ENCODE results near the gene C4B. TPM values are rescaled to one million over a fixed set of nuclear protein-coding genes. Genes with fewer than 3 reads are reported as not detected.
"Not testable (repeated sequence)": the region's sequence is repeated elsewhere in the genome, so short reads cannot be mapped to it uniquely, and the experiment has no call there.

The C4B gene
- total RNA-seq, 1 donor from 2014 or later, result 2,468 TPM

GRCh38 chr6:32028631-32029030 is 14.0 kb downstream of the C4B start:
- ATAC-seq; DNase-seq (ENCODE audit: low spot score): not testable (repeated sequence)

GRCh38 chr6:32029553-32029952 is 15.0 kb downstream of the C4B start:
- ATAC-seq; DNase-seq (ENCODE audit: low spot score): not testable (repeated sequence)

DNA sequence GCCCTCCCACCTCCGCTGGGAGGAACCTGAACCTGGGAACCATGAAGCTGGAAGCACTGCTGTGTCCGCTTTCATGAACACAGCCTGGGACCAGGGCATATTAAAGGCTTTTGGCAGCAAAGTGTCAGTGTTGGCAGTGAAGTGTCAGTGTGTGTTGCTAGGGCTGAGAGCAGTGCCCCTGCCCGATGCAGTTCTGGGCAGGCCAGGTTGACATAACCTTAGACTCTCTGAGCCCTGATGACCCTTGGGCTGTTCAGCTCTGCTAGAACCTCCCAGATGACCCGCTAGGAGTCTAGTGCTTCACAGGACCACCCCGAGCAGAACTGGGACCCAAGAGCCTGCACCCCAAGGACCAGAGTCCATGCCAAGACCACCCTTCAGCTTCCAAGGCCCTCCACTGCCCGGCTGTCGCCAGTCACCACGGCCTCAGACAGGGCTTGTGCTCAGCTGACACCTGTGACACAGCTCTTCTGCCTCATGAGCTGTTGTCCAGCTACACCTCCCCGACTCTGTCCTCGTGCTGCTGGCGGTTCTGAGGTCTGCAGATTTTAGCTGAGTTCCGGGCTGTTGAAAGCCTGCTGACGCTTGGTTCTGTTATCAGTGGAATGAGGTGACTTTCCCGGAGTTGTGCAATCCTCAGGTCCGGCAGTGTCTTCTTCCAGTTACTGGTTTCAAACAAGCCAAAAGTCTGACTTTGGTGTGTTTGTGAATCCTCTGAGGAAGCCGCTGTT is 20.9 kb downstream of the C4B start:
- ATAC-seq, result peak; percentile 55
- not testable (repeated sequence) for DNase-seq (ENCODE audit: low spot score)

GRCh38 chr6:32037136-32037535 is 22.5 kb downstream of the C4B start:
- not testable (repeated sequence) for DNase-seq (ENCODE audit: low spot score)
- ATAC-seq, result peak; percentile 5

GRCh38 chr6:32037598-32038524 is 23.3 kb downstream of the C4B start, which contains the start of gene CYP21A2:
TSS of gene CYP21A2 (plus strand) at chr6:32038415. CDS start at chr6:32038423, 8 bp downstream.
- ATAC-seq (peak; percentile 39), DNase-seq (ENCODE audit: low spot score) (peak; percentile 67)

DNA sequence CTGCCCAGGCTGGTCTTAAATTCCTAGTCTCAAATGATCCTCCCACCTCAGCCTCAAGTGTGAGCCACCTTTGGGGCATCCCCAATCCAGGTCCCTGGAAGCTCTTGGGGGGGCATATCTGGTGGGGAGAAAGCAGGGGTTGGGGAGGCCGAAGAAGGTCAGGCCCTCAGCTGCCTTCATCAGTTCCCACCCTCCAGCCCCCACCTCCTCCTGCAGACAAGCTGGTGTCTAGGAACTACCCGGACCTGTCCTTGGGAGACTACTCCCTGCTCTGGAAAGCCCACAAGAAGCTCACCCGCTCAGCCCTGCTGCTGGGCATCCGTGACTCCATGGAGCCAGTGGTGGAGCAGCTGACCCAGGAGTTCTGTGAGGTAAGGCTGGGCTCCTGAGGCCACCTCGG is 24.3 kb downstream of the C4B start:
- not testable (repeated sequence) for DNase-seq (ENCODE audit: low spot score); ATAC-seq

GRCh38 chr6:32039321-32040274 is 25.0 kb downstream of the C4B start:
- DNase-seq (ENCODE audit: low spot score); ATAC-seq: not testable (repeated sequence)

GRCh38 chr6:32040299-32041049 is 25.9 kb downstream of the C4B start:
- DNase-seq (ENCODE audit: low spot score); ATAC-seq: not testable (repeated sequence)

DNA sequence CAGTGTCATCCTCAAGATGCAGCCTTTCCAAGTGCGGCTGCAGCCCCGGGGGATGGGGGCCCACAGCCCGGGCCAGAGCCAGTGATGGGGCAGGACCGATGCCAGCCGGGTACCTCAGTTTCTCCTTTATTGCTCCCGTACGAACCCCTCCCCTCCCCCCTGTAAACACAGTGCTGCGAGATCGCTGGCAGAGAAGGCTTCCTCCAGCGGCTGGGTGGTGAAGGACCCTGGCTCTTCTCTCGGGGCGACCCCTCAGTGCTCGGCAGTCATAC is 26.4 kb downstream of the C4B start:
- DNase-seq (ENCODE audit: low spot score); ATAC-seq: not testable (repeated sequence)

DNA sequence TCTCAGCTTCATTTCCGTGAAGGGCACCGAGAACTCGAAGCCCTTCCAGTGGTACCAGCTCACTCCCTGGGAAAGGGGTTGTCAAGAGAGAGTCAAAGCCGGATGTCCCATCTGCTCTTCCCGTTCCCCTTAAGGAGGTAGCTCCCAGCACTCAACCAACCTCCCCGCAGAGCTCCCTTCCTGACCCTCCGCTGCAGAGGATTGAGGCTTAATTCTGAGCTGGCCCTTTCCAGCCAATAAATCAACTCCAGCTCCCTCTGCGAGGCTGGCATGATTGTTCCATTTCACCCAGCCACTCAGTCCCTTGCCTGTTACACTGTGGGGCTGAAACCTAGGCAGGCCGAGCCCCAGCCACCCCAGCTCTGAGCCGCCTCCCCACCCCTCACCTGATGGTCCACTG is 26.8 kb downstream of the C4B start:
- ATAC-seq; DNase-seq (ENCODE audit: low spot score): not testable (repeated sequence)

GRCh38 chr6:32042276-32042675 is 27.7 kb downstream of the C4B start:
- not testable (repeated sequence) for DNase-seq (ENCODE audit: low spot score)

DNA sequence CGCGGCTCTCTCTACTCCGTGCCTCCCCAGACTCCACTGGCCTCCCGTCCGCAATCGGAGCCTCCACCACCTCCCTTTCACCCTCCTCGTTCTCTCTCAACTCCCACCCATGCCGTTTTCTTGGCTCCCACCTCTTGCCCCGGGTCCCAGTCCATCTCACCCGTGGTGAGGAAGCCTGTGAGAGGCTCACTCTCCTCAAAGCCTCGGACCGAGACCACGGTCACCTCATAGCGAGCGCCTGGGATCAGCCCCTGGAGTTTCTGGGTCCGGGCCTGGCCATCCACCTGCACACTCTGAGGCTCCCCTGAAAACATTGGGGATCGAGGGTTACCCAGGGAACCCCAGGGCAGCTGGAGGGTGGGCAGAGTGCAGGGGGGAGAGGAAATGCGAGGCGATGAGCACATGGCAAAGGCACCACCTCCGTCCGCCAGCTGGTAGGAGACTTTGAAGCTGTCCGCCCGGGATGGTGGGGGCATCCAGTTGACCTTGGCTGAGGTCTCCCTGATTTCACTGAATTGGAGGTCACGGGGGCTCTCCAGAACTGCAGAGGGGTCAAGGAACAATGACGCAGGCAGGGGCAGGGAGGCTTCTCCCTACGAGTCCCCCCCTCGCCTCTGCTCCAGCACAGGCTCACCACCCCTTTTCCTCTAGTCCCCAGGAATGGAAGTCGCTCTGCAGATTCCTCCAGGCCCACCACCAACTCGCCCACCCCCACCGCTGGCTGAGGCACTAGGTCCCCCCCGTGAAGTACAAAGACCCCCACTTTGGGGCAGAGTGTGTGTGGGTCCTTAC is 29.2 kb downstream of the C4B start:
- ATAC-seq; DNase-seq (ENCODE audit: low spot score): not testable (repeated sequence)

More at GRCh38 chr6:32042276-32042675, 27.7 kb downstream of the C4B start:
- not testable (repeated sequence) for ATAC-seq

- DNase-seq (ENCODE audit: low spot score); ATAC-seq: not testable (repeated sequence)
These were observed 30.3 kb downstream of the C4B start for GRCh38 chr6:32044916-32045315.

GRCh38 chr6:32045811-32046449 is 31.3 kb downstream of the C4B start:
- no peak for DNase-seq (ENCODE audit: low spot score)

GRCh38 chr6:32046450-32047083 is 32.0 kb downstream of the C4B start:
- ATAC-seq (no peak), DNase-seq (ENCODE audit: low spot score) (no peak)

More at GRCh38 chr6:32045811-32046449, 31.3 kb downstream of the C4B start:
- no peak for ATAC-seq

DNA sequence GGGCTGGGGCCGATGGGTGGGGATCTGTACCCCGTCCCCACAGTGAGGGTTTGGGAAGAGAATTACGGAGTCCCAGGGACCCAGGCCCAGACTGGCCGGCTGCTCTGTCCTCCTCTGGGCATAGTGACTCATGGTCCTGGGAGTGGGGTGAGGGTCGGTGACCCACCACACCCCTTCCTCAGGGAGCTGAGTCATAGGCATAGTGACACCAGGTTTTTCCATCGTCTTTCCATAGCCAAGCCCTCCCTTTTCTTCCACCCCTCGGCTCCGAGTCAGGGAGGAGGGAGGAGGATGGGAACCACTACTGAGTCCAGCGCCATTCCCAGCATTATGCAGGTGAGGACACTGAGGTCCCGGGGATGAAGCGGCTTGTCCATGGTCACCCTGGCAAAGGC is 32.5 kb downstream of the C4B start:
- no peak for ATAC-seq
- no peak for DNase-seq (ENCODE audit: low spot score)

DNA sequence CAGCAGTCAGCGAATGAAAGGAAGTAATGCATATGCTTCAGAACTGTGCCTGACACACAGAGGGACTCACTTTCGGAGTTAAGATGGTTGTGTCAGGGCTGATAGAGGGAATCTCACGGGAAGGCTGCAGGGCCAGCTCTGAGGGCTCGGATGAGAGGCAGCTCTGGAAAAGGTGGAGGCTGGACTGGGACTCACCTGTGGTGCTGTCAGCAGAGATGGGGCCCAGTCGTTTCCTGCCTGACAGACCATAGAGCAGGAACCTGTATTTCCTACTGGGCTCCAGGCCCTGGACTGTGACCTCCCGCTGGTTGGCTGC is 32.9 kb downstream of the C4B start:
- no peak for DNase-seq (ENCODE audit: low spot score)
- ATAC-seq, result no peak
